GM23338 (cell line): ENCODE data around the gene FBLN1. TPM values are rescaled to one million over a fixed set of nuclear protein-coding genes. Genes with fewer than 3 reads are reported as not detected.

Experiments used
- ATAC-seq: fragments of 200-7000 bp; cut with Tn5 transposase; 3 replicates; pipeline ENCODE4 v1.9.1; 2020
- DNase-seq: peaks from one replicate; pipeline ENCODE4 v3.0.0-alpha.2; 2015; ENCODE audit warnings: low spot score
- H2AFZ ChIP-seq: fragments of 200-600 bp; sonication (generic); 2 replicates; pipeline ENCODE4 v1.8.0; 2016; ENCODE audit warnings: antibody characterized with exemption, mild to moderate bottlenecking, moderate library complexity
- H3F3A ChIP-seq: fragments of 200-600 bp; sonication (generic); replicated peaks from 2 replicates; pipeline ENCODE4 v1.8.0; 2017; ENCODE audit warnings: antibody characterized with exemption, mixed run types, low read depth
- H3K27ac ChIP-seq: fragments of 200-600 bp; sonication (generic); 2 replicates; pipeline ENCODE4 v1.6.1; 2016; ENCODE audit warnings: low read depth
- H3K27me3 ChIP-seq: fragments of 200-600 bp; sonication (generic); 2 replicates; pipeline ENCODE4 v1.8.0; 2016; ENCODE audit warnings: mild to moderate bottlenecking, mixed run types, moderate library complexity; ENCODE audit not compliant: insufficient read depth
- H3K36me3 ChIP-seq: fragments of 200-600 bp; sonication (generic); 2 replicates; pipeline ENCODE4 v1.8.0; 2016; ENCODE audit warnings: mild to moderate bottlenecking; ENCODE audit not compliant: insufficient read depth
- H3K4me1 ChIP-seq: fragments of 200-600 bp; sonication (generic); 2 replicates; pipeline ENCODE4 v1.8.0; 2016; ENCODE audit warnings: mild to moderate bottlenecking, moderate library complexity; ENCODE audit not compliant: insufficient read depth
- H3K4me2 ChIP-seq: fragments of 200-600 bp; sonication (generic); 2 replicates; pipeline ENCODE4 v1.7.1; 2017; ENCODE audit warnings: mixed run types
- H3K4me3 ChIP-seq: fragments of 200-600 bp; sonication (generic); 2 replicates; pipeline ENCODE4 v1.6.1; 2016; ENCODE audit warnings: mixed run types
- H3K79me2 ChIP-seq: fragments of 200-600 bp; sonication (generic); replicated peaks from 2 replicates; pipeline ENCODE4 v1.8.0; 2017; ENCODE audit warnings: mild to moderate bottlenecking; ENCODE audit not compliant: insufficient read depth
- H3K9me2 ChIP-seq: fragments of 200-600 bp; sonication (generic); 2 replicates; pipeline ENCODE4 v1.8.0; 2017; ENCODE audit not compliant: insufficient read depth
- H4K20me1 ChIP-seq: fragments of 200-600 bp; sonication (generic); replicated peaks from 2 replicates; pipeline ENCODE4 v1.8.0; 2017; ENCODE audit warnings: mild to moderate bottlenecking; ENCODE audit not compliant: insufficient read depth
- H3K27ac Mint-ChIP-seq: 2 replicates; pipeline ENCODE4 v1.8.0; 2020; ENCODE audit warnings: inconsistent platforms, mild to moderate bottlenecking, moderate library complexity, mixed read lengths
- H3K27me3 Mint-ChIP-seq: 3 replicates; pipeline ENCODE4 v1.8.0; 2022; ENCODE audit warnings: low read depth, mild to moderate bottlenecking, moderate library complexity, mixed read lengths, inconsistent platforms; ENCODE audit not compliant: insufficient read depth, poor library complexity
- H3K36me3 Mint-ChIP-seq: 3 replicates; pipeline ENCODE4 v1.8.0; 2021; ENCODE audit warnings: low read depth, mild to moderate bottlenecking, inconsistent platforms, moderate library complexity, mixed read lengths
- H3K4me1 Mint-ChIP-seq: 3 replicates; pipeline ENCODE4 v1.8.0; 2020; ENCODE audit warnings: mild to moderate bottlenecking, inconsistent platforms, mixed read lengths
- H3K4me3 Mint-ChIP-seq: 3 replicates; pipeline ENCODE4 v1.8.0; 2021; ENCODE audit warnings: moderate library complexity, mild to moderate bottlenecking, inconsistent platforms, mixed read lengths
- H3K9me3 Mint-ChIP-seq: 3 replicates; pipeline ENCODE4 v1.8.0; 2020; ENCODE audit warnings: moderate library complexity, mild to moderate bottlenecking, inconsistent platforms, mixed read lengths
- CREB1 ChIP-seq: fragments of 250-450 bp; sonication (Bioruptor Pico); IDR thresholded peaks from 2 replicates; pipeline ENCODE4 v1.5.0; 2020; ENCODE audit warnings: low read depth, mild to moderate bottlenecking, moderate library complexity
- NANOG ChIP-seq: IDR thresholded peaks from 2 replicates; pipeline ENCODE4 v1.6.1; 2016; ENCODE audit warnings: antibody characterized with exemption, borderline replicate concordance
- POLR2AphosphoS5 ChIP-seq: IDR thresholded peaks from 2 replicates; pipeline ENCODE4 v1.6.1; 2016; ENCODE audit warnings: antibody characterized with exemption, low read depth
- REST ChIP-seq: IDR thresholded peaks from one replicate; pipeline ENCODE4 v1.6.1; 2018; ENCODE audit warnings: antibody characterized with exemption; ENCODE audit not compliant: unreplicated experiment
- STAT1 ChIP-seq: IDR thresholded peaks from one replicate; pipeline ENCODE4 v1.6.1; 2016; ENCODE audit warnings: antibody characterized with exemption; ENCODE audit not compliant: unreplicated experiment
- ZNF331 ChIP-seq: fragments of 250-450 bp; sonication (Bioruptor Pico); IDR thresholded peaks from 2 replicates; pipeline ENCODE4 v1.5.0; 2020; ENCODE audit warnings: low read depth, mild to moderate bottlenecking, moderate library complexity
- ZNF462 ChIP-seq: fragments of 250-450 bp; sonication (Bioruptor Pico); IDR thresholded peaks from 2 replicates; pipeline ENCODE4 v1.5.0; 2020; ENCODE audit warnings: mild to moderate bottlenecking, moderate library complexity
- polyA plus RNA-seq: library from polyadenylated mRNA; unstranded; fragments of >200 nt; fragmentation: Nextera tagmentation; extraction: Ambion mirVana; gene quantifications from 2 replicates; pipeline ENCODE4 v1.2.1, GENCODE V29; 2016
- total RNA-seq: library from RNA; depleted of rRNA; stranded (reverse); fragments of >200 nt; shearing (Covaris generic); gene quantifications from 2 replicates; pipeline ENCODE4 v1.2.3, GENCODE V29; 2014

The FBLN1 gene
- total and polyA plus RNA-seq, 2 experiments from 2014 or later: 90.1 to 137 TPM

DNA sequence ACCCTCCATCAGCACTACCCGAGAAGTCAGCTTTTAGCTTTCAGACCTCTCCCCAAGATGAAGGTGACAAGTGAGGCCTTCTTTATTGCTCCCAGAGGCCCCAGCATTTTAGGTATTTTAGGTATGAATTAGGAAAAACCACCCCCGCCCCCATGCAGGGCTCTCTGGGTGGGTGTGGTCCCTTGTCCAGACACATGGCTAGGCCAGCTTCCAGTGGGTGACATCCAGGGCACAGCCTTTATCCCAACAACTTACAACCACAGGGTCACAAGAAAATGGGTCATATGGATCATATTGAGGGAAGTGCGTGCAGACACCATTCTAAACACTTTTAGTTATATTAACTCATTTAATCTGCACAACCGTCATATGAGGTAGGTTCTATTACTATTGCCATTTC, 47.1 kb upstream of the FBLN1 start (continued):
- TF ChIP-seq ZNF462 (CRISPR knock-in tag): no peak
- TF ChIP-seq STAT1: no peak
- TF ChIP-seq POLR2AphosphoS5: no peak
- no peak for TF ChIP-seq REST
- TF ChIP-seq ZNF331 (CRISPR knock-in tag): no peak
- TF ChIP-seq NANOG: no peak

GRCh38 chr22:45456811-45457210, 45.9 kb upstream of the FBLN1 start:
- Mint-ChIP-seq H3K27ac (no peak overlapping the region), H3K27me3 (peaks cover 7% of the 10 kb centered on the region), H3K9me3 (no peaks in the 10 kb centered on the region), H3K4me3 (no peak overlapping the region), H3K4me1 (no peaks in the 10 kb centered on the region), H3K36me3 (no peaks in the 10 kb centered on the region; the same call in 2 of the 3 replicates)
- Histone ChIP-seq H2AFZ (no peak overlapping the region), H4K20me1 (no peaks in the 10 kb centered on the region), H3F3A (no peaks in the 10 kb centered on the region), H3K4me3 (no peak overlapping the region), H3K4me2 (no peak overlapping the region), H3K36me3 (no peaks in the 10 kb centered on the region), H3K4me1 (0 out of 2 replicates have a peak, but pooled peaks cover under 1% of the 10 kb centered on the region), H3K27me3 (no peaks in the 10 kb centered on the region), H3K9me2 (no peaks in the 10 kb centered on the region), H3K79me2 (no peaks in the 10 kb centered on the region), H3K27ac (no peak overlapping the region)
- DNase-seq (no peak), ATAC-seq (no peak)
- TF ChIP-seq POLR2AphosphoS5 (no peak), CREB1 (CRISPR knock-in tag) (no peak)
